ENCODE data around the gene NFX1. TPM values are rescaled to one million over a fixed set of nuclear protein-coding genes. Genes with fewer than 3 reads are reported as not detected.

Gene NFX1
- total and polyA plus RNA-seq, 4 donors = 13.7 to 27.9 (median 14.6) TPM

DNA sequence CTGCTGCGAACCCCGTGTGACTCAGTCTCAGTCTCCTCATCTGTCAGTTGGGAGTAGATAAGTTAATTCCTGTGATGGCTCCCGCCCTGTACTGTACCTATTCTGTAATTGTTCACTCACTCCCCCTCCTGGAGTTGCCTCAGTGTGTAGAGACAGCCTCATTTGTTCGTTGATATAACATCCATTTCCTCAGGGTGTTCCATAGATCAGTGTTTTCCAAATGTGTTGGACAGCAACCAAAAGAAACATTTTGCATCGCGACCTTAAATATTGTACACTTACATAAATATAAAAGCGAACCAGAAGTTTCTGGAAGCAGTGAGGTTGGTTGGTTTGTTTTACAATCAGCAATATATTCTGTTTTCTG, 698 bp downstream of the NFX1 start:
- peak overlapping the region; percentile 91 to 96 for H3K9ac ChIP-seq (ENCODE audit: low read depth in 1 of 2, low read length in 2 of 2)
- peak overlapping the region; percentile 55 to 92 (median 91) for H3K4me3 ChIP-seq (ENCODE audit: low read depth in 1 of 3, low read length in 3 of 3)
- no peaks in the 10 kb centered on the region for H3K9me3 ChIP-seq (ENCODE audit: control insufficient read depth in 4 of 4, low read length in 3 of 4)
- TF ChIP-seq FOXA1 (IDR thresholded peaks at IDR 0.05) = no peak
- DNase-seq (ENCODE audit: low spot score) = no peak
- peaks cover 22 to 59% (median 43%) of the 10 kb centered on the region in 4 donors for H3K4me1 ChIP-seq (ENCODE audit: control insufficient read depth in 4 of 4, insufficient read depth in 4 of 4, low read length in 3 of 4)
- peak overlapping the region; percentile 99 to 100 for H3K27ac ChIP-seq (ENCODE audit: low read depth in 1 of 2, low read length in 2 of 2)
- WGBS = 11% methylated on average over 7 of the region's 7 CpGs
- H3K36me3 ChIP-seq (ENCODE audit: control insufficient read depth in 4 of 4, insufficient read depth in 3 of 4, low read depth in 1 of 4, low read length in 3 of 4) = peaks cover 0 to 11% (median 3%) of the 10 kb centered on the region in 4 donors
- no peaks in the 10 kb centered on the region for H3K27me3 ChIP-seq (ENCODE audit: control insufficient read depth in 4 of 4, insufficient read depth in 4 of 4, low read length in 3 of 4)

- Histone ChIP-seq H3K4me3 (ENCODE audit: low read depth in 1 of 3, low read length in 3 of 3) (no peak overlapping the region), H3K4me1 (ENCODE audit: control insufficient read depth in 4 of 4, insufficient read depth in 4 of 4, low read length in 3 of 4) (peaks cover 24 to 64% (median 50%) of the 10 kb centered on the region in 4 donors), H3K27ac (ENCODE audit: low read depth in 1 of 2, low read length in 2 of 2) (peak overlapping the region; percentile 25 to 100), H3K27me3 (ENCODE audit: control insufficient read depth in 4 of 4, insufficient read depth in 4 of 4, low read length in 3 of 4) (no peaks in the 10 kb centered on the region), H3K9me3 (ENCODE audit: control insufficient read depth in 4 of 4, low read length in 3 of 4) (no peaks in the 10 kb centered on the region), H3K36me3 (ENCODE audit: control insufficient read depth in 4 of 4, insufficient read depth in 3 of 4, low read depth in 1 of 4, low read length in 3 of 4) (peaks cover 0 to 12% (median 7%) of the 10 kb centered on the region in 4 donors), H3K9ac (ENCODE audit: low read depth in 1 of 2, low read length in 2 of 2) (no peak overlapping the region)
- no peak for TF ChIP-seq GABPA (IDR thresholded peaks at IDR 0.05 in 1 of 2, conservative IDR thresholded peaks at IDR 0.05 in 1 of 2)
- no peak for DNase-seq (ENCODE audit: low spot score)
- 76% methylated on average over 5 of the region's 5 CpGs for WGBS
These were observed 1.6 kb downstream of the NFX1 start for GRCh38 chr9:33291901-33292300.

DNA sequence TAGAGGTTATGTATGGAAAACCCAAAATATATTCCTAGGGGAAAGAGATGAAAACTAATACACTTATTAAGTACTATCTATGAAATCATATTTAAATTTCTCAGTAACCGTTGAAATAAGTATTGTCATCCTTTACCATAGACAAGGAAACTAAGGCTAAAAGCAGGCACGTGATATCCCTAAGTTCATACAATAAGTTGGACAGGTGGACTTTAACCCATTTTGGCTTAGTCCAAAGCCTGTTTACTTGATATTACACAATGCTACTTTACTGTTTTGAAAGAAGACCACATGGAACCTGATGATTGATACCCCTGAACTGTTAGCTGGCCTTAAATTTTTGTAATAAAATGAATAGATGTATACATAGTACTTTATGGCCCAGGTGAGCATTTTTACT, 3.5 kb downstream of the NFX1 start:
- H3K9me3 ChIP-seq (ENCODE audit: control insufficient read depth in 4 of 4, low read length in 3 of 4) = no peaks in the 10 kb centered on the region
- H3K4me3 ChIP-seq (ENCODE audit: low read depth in 1 of 3, low read length in 3 of 3) = no peak overlapping the region
- no peak for DNase-seq (ENCODE audit: low spot score)
- H3K27me3 ChIP-seq (ENCODE audit: control insufficient read depth in 4 of 4, insufficient read depth in 4 of 4, low read length in 3 of 4) = no peaks in the 10 kb centered on the region
- H3K27ac ChIP-seq (ENCODE audit: low read depth in 1 of 2, low read length in 2 of 2) = peak overlapping the region; percentile 81 to 84
- peaks cover 2 to 29% (median 14%) of the 10 kb centered on the region in 4 donors for H3K36me3 ChIP-seq (ENCODE audit: control insufficient read depth in 4 of 4, insufficient read depth in 3 of 4, low read depth in 1 of 4, low read length in 3 of 4)
- H3K9ac ChIP-seq (ENCODE audit: low read depth in 1 of 2, low read length in 2 of 2) = no peak overlapping the region
- peaks cover 24 to 79% (median 65%) of the 10 kb centered on the region in 4 donors for H3K4me1 ChIP-seq (ENCODE audit: control insufficient read depth in 4 of 4, insufficient read depth in 4 of 4, low read length in 3 of 4)
- WGBS = 31% methylated on average over 2 of the region's 2 CpGs
- peak in 1 of 2 donors; percentile 45 for TF ChIP-seq EGR1 (IDR thresholded peaks at IDR 0.05; ENCODE audit: low read depth in 2 of 2)
- peak; percentile 99 for TF ChIP-seq HNF4A (conservative IDR thresholded peaks at IDR 0.05)
- TF ChIP-seq YY1 (IDR thresholded peaks at IDR 0.05) = peak; percentile 48
- peak; percentile 90 for TF ChIP-seq SP1 (IDR thresholded peaks at IDR 0.05)
- TF ChIP-seq, protein P1, sequence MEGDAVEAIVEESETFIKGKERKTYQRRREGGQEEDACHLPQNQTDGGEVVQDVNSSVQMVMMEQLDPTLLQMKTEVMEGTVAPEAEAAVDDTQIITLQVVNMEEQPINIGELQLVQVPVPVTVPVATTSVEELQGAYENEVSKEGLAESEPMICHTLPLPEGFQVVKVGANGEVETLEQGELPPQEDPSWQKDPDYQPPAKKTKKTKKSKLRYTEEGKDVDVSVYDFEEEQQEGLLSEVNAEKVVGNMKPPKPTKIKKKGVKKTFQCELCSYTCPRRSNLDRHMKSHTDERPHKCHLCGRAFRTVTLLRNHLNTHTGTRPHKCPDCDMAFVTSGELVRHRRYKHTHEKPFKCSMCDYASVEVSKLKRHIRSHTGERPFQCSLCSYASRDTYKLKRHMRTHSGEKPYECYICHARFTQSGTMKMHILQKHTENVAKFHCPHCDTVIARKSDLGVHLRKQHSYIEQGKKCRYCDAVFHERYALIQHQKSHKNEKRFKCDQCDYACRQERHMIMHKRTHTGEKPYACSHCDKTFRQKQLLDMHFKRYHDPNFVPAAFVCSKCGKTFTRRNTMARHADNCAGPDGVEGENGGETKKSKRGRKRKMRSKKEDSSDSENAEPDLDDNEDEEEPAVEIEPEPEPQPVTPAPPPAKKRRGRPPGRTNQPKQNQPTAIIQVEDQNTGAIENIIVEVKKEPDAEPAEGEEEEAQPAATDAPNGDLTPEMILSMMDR (IDR thresholded peaks at IDR 0.05; ENCODE audit: low read depth, low read length, missing input control) = no peak
- TF ChIP-seq GABPA (IDR thresholded peaks at IDR 0.05 in 1 of 2, conservative IDR thresholded peaks at IDR 0.05 in 1 of 2) = peak in 1 of 2 donors; percentile 59
- TF ChIP-seq ZBTB33 (IDR thresholded peaks at IDR 0.05) = peak; percentile 77
- no peak for TF ChIP-seq NR2F2 (IDR thresholded peaks at IDR 0.05)
- no peak for TF ChIP-seq RAD21 (IDR thresholded peaks at IDR 0.05)
- TF ChIP-seq, protein P2, sequence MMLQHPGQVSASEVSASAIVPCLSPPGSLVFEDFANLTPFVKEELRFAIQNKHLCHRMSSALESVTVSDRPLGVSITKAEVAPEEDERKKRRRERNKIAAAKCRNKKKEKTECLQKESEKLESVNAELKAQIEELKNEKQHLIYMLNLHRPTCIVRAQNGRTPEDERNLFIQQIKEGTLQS (IDR thresholded peaks at IDR 0.05) = no peak
- peak; percentile 74 to 85 for TF ChIP-seq RXRA (IDR thresholded peaks at IDR 0.05)
- no peak for TF ChIP-seq TAF1 (conservative IDR thresholded peaks at IDR 0.05)
- TF ChIP-seq JUND (IDR thresholded peaks at IDR 0.05) = peak; percentile 41 to 75
- TF ChIP-seq MAX (IDR thresholded peaks at IDR 0.05) = peak; percentile 86
- peak; percentile 81 for TF ChIP-seq FOXA1 (IDR thresholded peaks at IDR 0.05)
- TF ChIP-seq, protein P3, sequence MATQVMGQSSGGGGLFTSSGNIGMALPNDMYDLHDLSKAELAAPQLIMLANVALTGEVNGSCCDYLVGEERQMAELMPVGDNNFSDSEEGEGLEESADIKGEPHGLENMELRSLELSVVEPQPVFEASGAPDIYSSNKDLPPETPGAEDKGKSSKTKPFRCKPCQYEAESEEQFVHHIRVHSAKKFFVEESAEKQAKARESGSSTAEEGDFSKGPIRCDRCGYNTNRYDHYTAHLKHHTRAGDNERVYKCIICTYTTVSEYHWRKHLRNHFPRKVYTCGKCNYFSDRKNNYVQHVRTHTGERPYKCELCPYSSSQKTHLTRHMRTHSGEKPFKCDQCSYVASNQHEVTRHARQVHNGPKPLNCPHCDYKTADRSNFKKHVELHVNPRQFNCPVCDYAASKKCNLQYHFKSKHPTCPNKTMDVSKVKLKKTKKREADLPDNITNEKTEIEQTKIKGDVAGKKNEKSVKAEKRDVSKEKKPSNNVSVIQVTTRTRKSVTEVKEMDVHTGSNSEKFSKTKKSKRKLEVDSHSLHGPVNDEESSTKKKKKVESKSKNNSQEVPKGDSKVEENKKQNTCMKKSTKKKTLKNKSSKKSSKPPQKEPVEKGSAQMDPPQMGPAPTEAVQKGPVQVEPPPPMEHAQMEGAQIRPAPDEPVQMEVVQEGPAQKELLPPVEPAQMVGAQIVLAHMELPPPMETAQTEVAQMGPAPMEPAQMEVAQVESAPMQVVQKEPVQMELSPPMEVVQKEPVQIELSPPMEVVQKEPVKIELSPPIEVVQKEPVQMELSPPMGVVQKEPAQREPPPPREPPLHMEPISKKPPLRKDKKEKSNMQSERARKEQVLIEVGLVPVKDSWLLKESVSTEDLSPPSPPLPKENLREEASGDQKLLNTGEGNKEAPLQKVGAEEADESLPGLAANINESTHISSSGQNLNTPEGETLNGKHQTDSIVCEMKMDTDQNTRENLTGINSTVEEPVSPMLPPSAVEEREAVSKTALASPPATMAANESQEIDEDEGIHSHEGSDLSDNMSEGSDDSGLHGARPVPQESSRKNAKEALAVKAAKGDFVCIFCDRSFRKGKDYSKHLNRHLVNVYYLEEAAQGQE (IDR thresholded peaks at IDR 0.05) = peak; percentile 69
- peak; percentile 94 for TF ChIP-seq HNF4G (IDR thresholded peaks at IDR 0.05)
- TF ChIP-seq FOXA2 (IDR thresholded peaks at IDR 0.05) = peak; percentile 92

Measured in liver (tissue), 9 donors.